ENCODE data around the gene OPCML.

OPCML gene

GRCh38 chr11:133014337-133014736 lies 518.0 kb downstream of the OPCML start:
- no peak for DNase-seq

GRCh38 chr11:133012803-133013202 lies 519.5 kb downstream of the OPCML start:
- DNase-seq = no peak

GRCh38 chr11:133011604-133012003 lies 520.7 kb downstream of the OPCML start:
- DNase-seq = no peak

GRCh38 chr11:133007027-133007584 lies 525.2 kb downstream of the OPCML start:
- DNase-seq = no peak

GRCh38 chr11:133004369-133004768 lies 527.9 kb downstream of the OPCML start:
- DNase-seq = no peak

- no peak for DNase-seq
These were observed 532.8 kb downstream of the OPCML start for GRCh38 chr11:132999516-132999915.

GRCh38 chr11:132999031-132999430 lies 533.3 kb downstream of the OPCML start:
- no peak for DNase-seq

- no peak for DNase-seq
These were observed 534.9 kb downstream of the OPCML start for GRCh38 chr11:132997396-132997795.

GRCh38 chr11:132994966-132995365 lies 537.3 kb downstream of the OPCML start:
- DNase-seq = no peak

- DNase-seq = no peak
These were observed 538.3 kb downstream of the OPCML start for GRCh38 chr11:132993991-132994502.

GRCh38 chr11:132992838-132993631 lies 539.3 kb downstream of the OPCML start:
- DNase-seq = no peak

GRCh38 chr11:132988411-132988810 lies 543.9 kb downstream of the OPCML start:
- DNase-seq = no peak

- no peak for DNase-seq
These were observed 544.4 kb downstream of the OPCML start for GRCh38 chr11:132987936-132988335.

- no peak for DNase-seq
These were observed 548.7 kb downstream of the OPCML start for GRCh38 chr11:132983641-132983978.

- DNase-seq = no peak
These were observed 549.3 kb downstream of the OPCML start for GRCh38 chr11:132982772-132983640.

- no peak for DNase-seq
These were observed 551.0 kb downstream of the OPCML start for GRCh38 chr11:132981131-132981956.

GRCh38 chr11:132980670-132981069 lies 551.6 kb downstream of the OPCML start:
- DNase-seq = no peak

- DNase-seq = no peak
These were observed 554.6 kb downstream of the OPCML start for GRCh38 chr11:132977746-132978145.

- DNase-seq = no peak
These were observed 555.1 kb downstream of the OPCML start for GRCh38 chr11:132977241-132977640.

- DNase-seq = no peak
These were observed 556.2 kb downstream of the OPCML start for GRCh38 chr11:132976115-132976514.

- DNase-seq = no peak
These were observed 558.6 kb downstream of the OPCML start for GRCh38 chr11:132973686-132974085.

- DNase-seq = no peak
These were observed 559.7 kb downstream of the OPCML start for GRCh38 chr11:132972565-132972964.

GRCh38 chr11:132971351-132971750 lies 561.0 kb downstream of the OPCML start:
- no peak for DNase-seq

Measured in activated gamma-delta T cell (primary cell).